GM18519 (cell line): ENCODE measurements around the gene LRRC39.

ENCODE experiments used
- ATAC-seq: cut with Tn5 transposase; IDR thresholded peaks from one replicate; pipeline ENCODE4 v1.9.1; 2021; ENCODE audit warnings: mild to moderate bottlenecking, moderate library complexity; ENCODE audit not compliant: unreplicated experiment, low FRiP score

Gene LRRC39

GRCh38 chr1:100152271-100152670 is 25.8 kb downstream of the LRRC39 start:
- peak; percentile 65 for ATAC-seq

GRCh38 chr1:100151679-100152078 is 26.4 kb downstream of the LRRC39 start:
- ATAC-seq: no peak

GRCh38 chr1:100147875-100148274 is 30.2 kb downstream of the LRRC39 start:
- ATAC-seq: no peak

- ATAC-seq: no peak
Measured at GRCh38 chr1:100146958-100147357, 31.1 kb downstream of the LRRC39 start.

- ATAC-seq: no peak
Measured at GRCh38 chr1:100145116-100145515, 32.9 kb downstream of the LRRC39 start.

GRCh38 chr1:100142343-100142742 is 35.7 kb downstream of the LRRC39 start:
- no peak for ATAC-seq

- ATAC-seq: no peak
Measured at GRCh38 chr1:100141192-100141591, 36.9 kb downstream of the LRRC39 start.

GRCh38 chr1:100137602-100138001 is 40.5 kb downstream of the LRRC39 start:
- ATAC-seq: no peak

- ATAC-seq: no peak
Measured at GRCh38 chr1:100134872-100135271, 43.2 kb downstream of the LRRC39 start.

- peak; percentile 68 for ATAC-seq
Measured at GRCh38 chr1:100132566-100133477, 45.2 kb downstream of the LRRC39 start, which contains the start of the genes SASS6 and TRMT13. SASS6 (minus strand) TSS chr1:100132930; CDS start chr1:100132814, 116 bp downstream. TRMT13 (plus strand) TSS chr1:100133163; CDS start chr1:100133169, 6 bp downstream.

- no peak for ATAC-seq
Measured at GRCh38 chr1:100131623-100132022, 46.4 kb downstream of the LRRC39 start.

GRCh38 chr1:100130552-100131077 is 47.4 kb downstream of the LRRC39 start:
- no peak for ATAC-seq

- ATAC-seq: no peak
Measured at GRCh38 chr1:100127226-100127625, 50.8 kb downstream of the LRRC39 start.

GRCh38 chr1:100122177-100122576 is 55.9 kb downstream of the LRRC39 start:
- no peak for ATAC-seq

- no peak for ATAC-seq
Measured at GRCh38 chr1:100115524-100115923, 62.5 kb downstream of the LRRC39 start.

GRCh38 chr1:100109554-100110066 is 68.4 kb downstream of the LRRC39 start:
- no peak for ATAC-seq

- ATAC-seq: no peak
Measured at GRCh38 chr1:100107696-100108095, 70.4 kb downstream of the LRRC39 start.

GRCh38 chr1:100101564-100101963 is 76.5 kb downstream of the LRRC39 start:
- ATAC-seq: no peak

- ATAC-seq: no peak
Measured at GRCh38 chr1:100100202-100100601, 77.9 kb downstream of the LRRC39 start.
